DMS53 (cell line): ENCODE results near the gene PLAGL2.
A peak's percentile ranks its signal among the peaks of the same experiment; 100 is the strongest.
"Not testable (repeated sequence)": the region's sequence is repeated elsewhere in the genome, so short reads cannot be mapped to it uniquely, and the experiment has no call there.

Experiments
- DNase-seq: peaks from one replicate; lab custom pipeline; 2025; lab: John Stamatoyannopoulos, UW

PLAGL2 gene

GRCh38 chr20:32207626-32208498, at the start of gene PLAGL2, which contains the start of gene POFUT1:
PLAGL2 (minus strand) TSS chr20:32207743; CDS start chr20:32202178, 5,565 bp downstream.
POFUT1 (plus strand) TSS chr20:32207880; CDS start chr20:32207942, 62 bp downstream.
- DNase-seq = peak; percentile 97

GRCh38 chr20:32252189-32252588, 44.6 kb upstream of the PLAGL2 start:
- DNase-seq = no peak

GRCh38 chr20:32251470-32251869, 43.9 kb upstream of the PLAGL2 start:
- no peak for DNase-seq

GRCh38 chr20:32249030-32249738, 41.6 kb upstream of the PLAGL2 start:
- no peak for DNase-seq

- no peak for DNase-seq
Observed at GRCh38 chr20:32248043-32248442, 40.5 kb upstream of the PLAGL2 start.

GRCh38 chr20:32246208-32246607, 38.7 kb upstream of the PLAGL2 start:
- not testable (repeated sequence) for DNase-seq

- DNase-seq = peak; percentile 41
Observed at GRCh38 chr20:32244959-32245358, 37.4 kb upstream of the PLAGL2 start.

- DNase-seq = no peak
Observed at GRCh38 chr20:32244150-32244823, 36.7 kb upstream of the PLAGL2 start.

GRCh38 chr20:32241807-32242206, 34.3 kb upstream of the PLAGL2 start:
- no peak for DNase-seq

- DNase-seq = peak; percentile 60
Observed at GRCh38 chr20:32240205-32240604, 32.7 kb upstream of the PLAGL2 start.

GRCh38 chr20:32238483-32239425, 31.2 kb upstream of the PLAGL2 start:
- no peak for DNase-seq

GRCh38 chr20:32237419-32237818, 29.9 kb upstream of the PLAGL2 start:
- DNase-seq = no peak

- DNase-seq = no peak
Observed at GRCh38 chr20:32236819-32237218, 29.3 kb upstream of the PLAGL2 start.

GRCh38 chr20:32236048-32236533, 28.5 kb upstream of the PLAGL2 start:
- no peak for DNase-seq

- no peak for DNase-seq
Observed at GRCh38 chr20:32235331-32236047, 27.9 kb upstream of the PLAGL2 start.

- no peak for DNase-seq
Observed at GRCh38 chr20:32234135-32234808, 26.7 kb upstream of the PLAGL2 start.

- no peak for DNase-seq
Observed at GRCh38 chr20:32233286-32233685, 25.7 kb upstream of the PLAGL2 start.

GRCh38 chr20:32232326-32232886, 24.9 kb upstream of the PLAGL2 start:
- no peak for DNase-seq

GRCh38 chr20:32231847-32232246, 24.3 kb upstream of the PLAGL2 start:
- no peak for DNase-seq

- DNase-seq = no peak
Observed at GRCh38 chr20:32231245-32231644, 23.7 kb upstream of the PLAGL2 start.
